22Rv1 (cell line): ENCODE measurements around the gene PKNOX2.

ENCODE experiments used
- ZFX ChIP-seq: fragments of 450-650 bp; IDR thresholded peaks from 2 replicates; pipeline ENCODE4 v1.6.1; 2017; ENCODE audit warnings: antibody characterized with exemption, borderline replicate concordance
- TF ChIP-seq, protein P1 (sequence below): fragments of 450-650 bp; IDR thresholded peaks from 2 replicates; pipeline ENCODE4 v1.5.1; 2017; ENCODE audit warnings: mild to moderate bottlenecking

DNA sequence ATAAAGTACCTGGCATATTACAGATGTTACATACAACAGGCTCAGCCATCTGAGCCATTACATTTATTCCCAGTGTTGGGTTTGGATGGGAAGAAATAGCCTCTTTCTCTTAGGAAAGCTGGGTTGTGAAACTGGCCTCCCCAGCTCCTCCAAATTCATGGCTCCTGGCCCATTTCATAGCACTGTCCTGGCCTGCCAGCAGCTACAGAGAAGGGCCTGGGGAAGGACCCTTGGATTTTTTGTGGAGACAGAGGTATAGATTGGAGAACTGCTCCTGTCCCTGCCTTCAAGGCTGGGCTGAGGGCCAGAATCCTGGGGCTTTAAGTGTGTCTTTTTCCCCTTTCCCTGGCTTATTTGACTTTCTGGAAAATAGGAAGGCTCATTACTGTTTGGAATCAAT lies 18.0 kb downstream of the PKNOX2 start:
- TF ChIP-seq, protein P1, sequence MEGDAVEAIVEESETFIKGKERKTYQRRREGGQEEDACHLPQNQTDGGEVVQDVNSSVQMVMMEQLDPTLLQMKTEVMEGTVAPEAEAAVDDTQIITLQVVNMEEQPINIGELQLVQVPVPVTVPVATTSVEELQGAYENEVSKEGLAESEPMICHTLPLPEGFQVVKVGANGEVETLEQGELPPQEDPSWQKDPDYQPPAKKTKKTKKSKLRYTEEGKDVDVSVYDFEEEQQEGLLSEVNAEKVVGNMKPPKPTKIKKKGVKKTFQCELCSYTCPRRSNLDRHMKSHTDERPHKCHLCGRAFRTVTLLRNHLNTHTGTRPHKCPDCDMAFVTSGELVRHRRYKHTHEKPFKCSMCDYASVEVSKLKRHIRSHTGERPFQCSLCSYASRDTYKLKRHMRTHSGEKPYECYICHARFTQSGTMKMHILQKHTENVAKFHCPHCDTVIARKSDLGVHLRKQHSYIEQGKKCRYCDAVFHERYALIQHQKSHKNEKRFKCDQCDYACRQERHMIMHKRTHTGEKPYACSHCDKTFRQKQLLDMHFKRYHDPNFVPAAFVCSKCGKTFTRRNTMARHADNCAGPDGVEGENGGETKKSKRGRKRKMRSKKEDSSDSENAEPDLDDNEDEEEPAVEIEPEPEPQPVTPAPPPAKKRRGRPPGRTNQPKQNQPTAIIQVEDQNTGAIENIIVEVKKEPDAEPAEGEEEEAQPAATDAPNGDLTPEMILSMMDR, result no peak
- TF ChIP-seq ZFX, result no peak
